ENCODE measurements around the gene AQP4.

The AQP4 gene

GRCh38 chr18:26832302-26832701, 33.2 kb downstream of the AQP4 start:
- Histone ChIP-seq H3K4me3 (ENCODE audit: low read length) (no peak overlapping the region), H3K4me1 (ENCODE audit: control insufficient read depth, insufficient read depth, low read length) (no peaks in the 10 kb centered on the region), H3K36me3 (ENCODE audit: insufficient read depth, low read length) (no peaks in the 10 kb centered on the region), H3K9me3 (replicated peaks; ENCODE audit: low read length) (no peaks in the 10 kb centered on the region), H3K27me3 (ENCODE audit: control insufficient read depth, insufficient read depth, low read length) (no peaks in the 10 kb centered on the region), H3K9ac (ENCODE audit: low read depth, low read length) (no peak overlapping the region), H3K4me2 (ENCODE audit: low read length) (no peak overlapping the region)

DNA sequence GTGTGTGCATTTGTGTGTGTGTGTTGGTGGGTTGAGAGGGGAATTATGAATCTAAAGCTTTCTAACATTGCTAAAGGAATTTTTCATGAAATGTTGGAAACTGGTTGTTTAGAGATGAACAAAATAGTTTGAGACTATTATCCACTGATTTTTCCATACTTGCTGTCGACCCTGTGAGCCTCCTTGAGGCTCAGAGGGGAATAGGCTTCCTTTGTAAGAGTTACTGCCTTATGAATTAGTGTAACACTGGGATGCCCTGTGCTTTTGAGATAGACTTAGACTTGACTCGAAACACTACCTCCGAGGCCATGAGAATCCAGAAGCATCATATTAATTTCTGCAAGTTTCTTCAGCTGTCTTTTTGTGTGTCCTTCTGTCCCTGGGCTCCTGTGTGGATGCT, 37.9 kb downstream of the AQP4 start:
- Histone ChIP-seq H3K4me2 (ENCODE audit: low read length) (no peak overlapping the region), H3K27me3 (ENCODE audit: control insufficient read depth, insufficient read depth, low read length) (no peaks in the 10 kb centered on the region), H3K36me3 (ENCODE audit: insufficient read depth, low read length) (no peaks in the 10 kb centered on the region), H3K9ac (ENCODE audit: low read depth, low read length) (no peak overlapping the region), H3K4me1 (ENCODE audit: control insufficient read depth, insufficient read depth, low read length) (no peaks in the 10 kb centered on the region), H3K4me3 (ENCODE audit: low read length) (no peak overlapping the region), H3K9me3 (replicated peaks; ENCODE audit: low read length) (no peaks in the 10 kb centered on the region)

GRCh38 chr18:26826656-26827235, 38.8 kb downstream of the AQP4 start:
- Histone ChIP-seq H3K4me1 (ENCODE audit: control insufficient read depth, insufficient read depth, low read length) (no peaks in the 10 kb centered on the region), H3K9ac (ENCODE audit: low read depth, low read length) (no peak overlapping the region), H3K9me3 (replicated peaks; ENCODE audit: low read length) (no peaks in the 10 kb centered on the region), H3K36me3 (ENCODE audit: insufficient read depth, low read length) (no peaks in the 10 kb centered on the region), H3K4me3 (ENCODE audit: low read length) (no peak overlapping the region), H3K27me3 (ENCODE audit: control insufficient read depth, insufficient read depth, low read length) (no peaks in the 10 kb centered on the region), H3K4me2 (ENCODE audit: low read length) (no peak overlapping the region)

GRCh38 chr18:26821181-26821580, 44.3 kb downstream of the AQP4 start:
- Histone ChIP-seq H3K4me1 (ENCODE audit: control insufficient read depth, insufficient read depth, low read length) (no peaks in the 10 kb centered on the region), H3K36me3 (ENCODE audit: insufficient read depth, low read length) (no peaks in the 10 kb centered on the region), H3K9ac (ENCODE audit: low read depth, low read length) (no peak overlapping the region), H3K27me3 (ENCODE audit: control insufficient read depth, insufficient read depth, low read length) (no peaks in the 10 kb centered on the region), H3K4me2 (ENCODE audit: low read length) (no peak overlapping the region), H3K4me3 (ENCODE audit: low read length) (no peak overlapping the region), H3K9me3 (replicated peaks; ENCODE audit: low read length) (no peaks in the 10 kb centered on the region)

DNA sequence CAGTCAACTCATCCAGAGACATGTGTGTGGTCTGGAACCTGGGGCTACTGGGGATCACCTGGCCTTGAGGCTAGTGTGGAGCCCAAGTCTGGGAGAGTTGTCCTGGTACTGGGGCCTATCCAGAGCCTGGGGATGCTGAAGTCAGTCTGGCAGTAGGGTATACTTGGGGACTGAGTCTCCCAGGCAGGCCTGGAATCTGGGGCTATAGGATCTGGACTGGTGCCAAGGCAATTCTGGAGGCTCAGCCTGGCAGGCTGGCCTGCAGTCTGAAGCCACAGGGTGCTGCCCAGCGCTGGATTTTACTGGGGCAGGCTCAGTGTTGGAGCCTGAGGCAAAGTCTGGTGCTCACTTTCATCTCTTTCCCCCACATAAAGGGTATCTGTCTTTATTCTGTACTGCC, 46.5 kb downstream of the AQP4 start:
- H3K27me3 ChIP-seq (ENCODE audit: control insufficient read depth, insufficient read depth, low read length): no peaks in the 10 kb centered on the region
- no peak overlapping the region for H3K9ac ChIP-seq (ENCODE audit: low read depth, low read length)
- no peaks in the 10 kb centered on the region for H3K36me3 ChIP-seq (ENCODE audit: insufficient read depth, low read length)
- no peaks in the 10 kb centered on the region for H3K4me1 ChIP-seq (ENCODE audit: control insufficient read depth, insufficient read depth, low read length)
- H3K4me3 ChIP-seq (ENCODE audit: low read length): no peak overlapping the region
- no peaks in the 10 kb centered on the region for H3K9me3 ChIP-seq (replicated peaks; ENCODE audit: low read length)
- H3K4me2 ChIP-seq (ENCODE audit: low read length): no peak overlapping the region

- no peak overlapping the region for H3K4me3 ChIP-seq (ENCODE audit: low read length)
- no peak overlapping the region for H3K9ac ChIP-seq (ENCODE audit: low read depth, low read length)
- no peak overlapping the region for H3K4me2 ChIP-seq (ENCODE audit: low read length)
- H3K9me3 ChIP-seq (replicated peaks; ENCODE audit: low read length): no peaks in the 10 kb centered on the region
- no peaks in the 10 kb centered on the region for H3K4me1 ChIP-seq (ENCODE audit: control insufficient read depth, insufficient read depth, low read length)
- no peaks in the 10 kb centered on the region for H3K27me3 ChIP-seq (ENCODE audit: control insufficient read depth, insufficient read depth, low read length)
- H3K36me3 ChIP-seq (ENCODE audit: insufficient read depth, low read length): no peaks in the 10 kb centered on the region
Observed at GRCh38 chr18:26818461-26818860, 47.0 kb downstream of the AQP4 start.

GRCh38 chr18:26813043-26813442, 52.5 kb downstream of the AQP4 start:
- H3K9me3 ChIP-seq (replicated peaks; ENCODE audit: low read length): no peaks in the 10 kb centered on the region

GRCh38 chr18:26812462-26812861, 53.0 kb downstream of the AQP4 start:
- Histone ChIP-seq H3K4me1 (ENCODE audit: control insufficient read depth, insufficient read depth, low read length) (no peaks in the 10 kb centered on the region), H3K4me2 (ENCODE audit: low read length) (no peak overlapping the region), H3K9ac (ENCODE audit: low read depth, low read length) (no peak overlapping the region), H3K4me3 (ENCODE audit: low read length) (no peak overlapping the region), H3K27me3 (ENCODE audit: control insufficient read depth, insufficient read depth, low read length) (no peaks in the 10 kb centered on the region), H3K9me3 (replicated peaks; ENCODE audit: low read length) (no peaks in the 10 kb centered on the region), H3K36me3 (ENCODE audit: insufficient read depth, low read length) (no peaks in the 10 kb centered on the region)

More at GRCh38 chr18:26813043-26813442, 52.5 kb downstream of the AQP4 start:
- no peak overlapping the region for H3K9ac ChIP-seq (ENCODE audit: low read depth, low read length)
- H3K27me3 ChIP-seq (ENCODE audit: control insufficient read depth, insufficient read depth, low read length): no peaks in the 10 kb centered on the region
- H3K4me3 ChIP-seq (ENCODE audit: low read length): no peak overlapping the region
- H3K4me1 ChIP-seq (ENCODE audit: control insufficient read depth, insufficient read depth, low read length): no peaks in the 10 kb centered on the region
- no peak overlapping the region for H3K4me2 ChIP-seq (ENCODE audit: low read length)
- no peaks in the 10 kb centered on the region for H3K36me3 ChIP-seq (ENCODE audit: insufficient read depth, low read length)

DNA sequence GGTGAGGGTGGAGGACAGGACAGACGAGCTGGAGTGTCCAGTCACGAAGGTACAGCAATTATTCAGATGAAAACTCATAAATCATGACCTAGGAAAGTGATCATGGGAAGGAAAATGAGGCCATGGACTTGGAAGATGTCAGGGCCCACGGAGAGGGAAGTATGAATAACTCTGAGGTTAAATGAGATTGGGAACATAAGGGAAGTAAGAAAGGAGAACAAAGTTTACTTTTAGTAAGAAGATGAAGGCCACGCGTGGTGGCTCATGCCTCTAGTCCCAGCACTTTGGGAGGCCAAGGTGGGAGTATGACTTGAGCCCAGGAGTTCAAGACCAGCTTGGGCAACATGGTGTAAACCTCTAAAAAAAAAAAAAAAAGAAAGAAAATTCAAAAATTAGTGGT, 56.2 kb downstream of the AQP4 start:
- Histone ChIP-seq H3K9me3 (replicated peaks; ENCODE audit: low read length) (no peaks in the 10 kb centered on the region), H3K27me3 (ENCODE audit: control insufficient read depth, insufficient read depth, low read length) (no peaks in the 10 kb centered on the region), H3K4me3 (ENCODE audit: low read length) (no peak overlapping the region), H3K9ac (ENCODE audit: low read depth, low read length) (no peak overlapping the region), H3K4me1 (ENCODE audit: control insufficient read depth, insufficient read depth, low read length) (no peaks in the 10 kb centered on the region), H3K36me3 (ENCODE audit: insufficient read depth, low read length) (no peaks in the 10 kb centered on the region), H3K4me2 (ENCODE audit: low read length) (no peak overlapping the region)

GRCh38 chr18:26806224-26806623, 59.3 kb downstream of the AQP4 start:
- Histone ChIP-seq H3K27me3 (ENCODE audit: control insufficient read depth, insufficient read depth, low read length) (no peaks in the 10 kb centered on the region), H3K4me3 (ENCODE audit: low read length) (no peak overlapping the region), H3K9me3 (replicated peaks; ENCODE audit: low read length) (no peaks in the 10 kb centered on the region), H3K36me3 (ENCODE audit: insufficient read depth, low read length) (no peaks in the 10 kb centered on the region), H3K9ac (ENCODE audit: low read depth, low read length) (no peak overlapping the region), H3K4me1 (ENCODE audit: control insufficient read depth, insufficient read depth, low read length) (no peaks in the 10 kb centered on the region), H3K4me2 (ENCODE audit: low read length) (no peak overlapping the region)

GRCh38 chr18:26804519-26804918, 61.0 kb downstream of the AQP4 start:
- Histone ChIP-seq H3K4me3 (ENCODE audit: low read length) (no peak overlapping the region), H3K4me1 (ENCODE audit: control insufficient read depth, insufficient read depth, low read length) (no peaks in the 10 kb centered on the region), H3K36me3 (ENCODE audit: insufficient read depth, low read length) (no peaks in the 10 kb centered on the region), H3K4me2 (ENCODE audit: low read length) (no peak overlapping the region), H3K9ac (ENCODE audit: low read depth, low read length) (no peak overlapping the region), H3K27me3 (ENCODE audit: control insufficient read depth, insufficient read depth, low read length) (no peaks in the 10 kb centered on the region), H3K9me3 (replicated peaks; ENCODE audit: low read length) (no peaks in the 10 kb centered on the region)

DNA sequence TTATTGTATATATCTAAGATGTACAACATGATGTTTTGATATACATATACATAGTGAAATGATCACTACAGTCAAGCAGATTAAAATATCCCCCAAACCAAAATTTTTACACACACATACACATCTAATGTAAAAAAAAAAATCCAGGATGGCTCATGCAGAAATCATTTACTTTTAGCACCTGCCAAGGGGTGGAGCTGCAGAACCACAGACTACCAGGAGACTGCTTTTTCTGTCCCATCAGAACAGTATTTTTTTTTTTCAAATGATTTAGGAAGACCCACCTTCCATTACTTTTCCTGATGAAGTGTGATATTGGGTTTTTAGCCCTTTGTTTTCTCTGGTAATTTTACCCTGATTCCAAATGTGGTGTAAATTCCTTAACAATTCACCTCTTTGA, 61.9 kb downstream of the AQP4 start:
- Histone ChIP-seq H3K4me3 (ENCODE audit: low read length) (no peak overlapping the region), H3K27me3 (ENCODE audit: control insufficient read depth, insufficient read depth, low read length) (no peaks in the 10 kb centered on the region), H3K4me1 (ENCODE audit: control insufficient read depth, insufficient read depth, low read length) (no peaks in the 10 kb centered on the region), H3K9me3 (replicated peaks; ENCODE audit: low read length) (no peaks in the 10 kb centered on the region), H3K36me3 (ENCODE audit: insufficient read depth, low read length) (no peaks in the 10 kb centered on the region), H3K9ac (ENCODE audit: low read depth, low read length) (no peak overlapping the region), H3K4me2 (ENCODE audit: low read length) (no peak overlapping the region)
